B cell (primary cell): ENCODE results near the gene CBX7.

Experiments used
- EZH2 ChIP-seq: IDR thresholded peaks from 2 replicates; pipeline ENCODE4 v1.6.1; 2012; ENCODE audit warnings: borderline replicate concordance, low read depth, mild to moderate bottlenecking, moderate library complexity, low read length; ENCODE audit not compliant: insufficient read depth, poor library complexity, severe bottlenecking
- TF ChIP-seq, protein P1 (sequence below): fragments of 200-600 bp; IDR thresholded peaks from one replicate; pipeline ENCODE4 v1.8.0; 2022; ENCODE audit warnings: antibody characterized with exemption, mild to moderate bottlenecking

DNA sequence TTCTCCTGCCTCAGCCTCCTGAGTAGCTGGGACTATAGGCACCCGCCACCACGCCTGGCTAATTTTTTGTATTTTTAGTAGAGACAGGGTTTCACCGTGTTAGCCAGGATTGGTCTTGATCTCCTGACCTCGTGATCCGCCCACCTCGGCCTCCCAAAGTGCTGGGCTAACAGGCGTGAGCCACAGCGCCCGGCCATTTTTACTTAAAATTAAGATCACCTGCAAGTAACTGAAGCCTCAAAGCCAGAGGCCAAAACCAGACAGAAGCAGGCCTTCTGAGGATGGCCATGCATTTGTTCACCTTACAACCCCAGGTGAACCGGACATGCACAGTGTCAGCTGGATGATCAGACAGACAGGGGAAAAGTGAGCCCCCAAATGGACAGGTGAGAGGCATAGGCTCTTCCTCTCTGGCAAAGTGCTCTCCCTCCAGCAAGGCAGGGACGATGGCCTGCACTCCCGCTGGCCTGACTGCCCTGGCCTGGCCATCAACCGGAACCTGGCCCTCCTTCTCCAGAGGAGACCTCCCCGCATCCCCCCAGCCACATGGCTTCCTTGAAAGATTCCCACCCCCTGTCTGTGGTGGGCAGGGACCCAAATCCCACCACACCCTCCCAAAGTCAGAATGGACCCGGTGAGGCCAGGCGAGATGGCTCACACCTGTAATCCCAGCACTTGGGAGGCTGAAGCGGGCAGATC is 29.6 kb downstream of the CBX7 start:
- TF ChIP-seq, protein P1, sequence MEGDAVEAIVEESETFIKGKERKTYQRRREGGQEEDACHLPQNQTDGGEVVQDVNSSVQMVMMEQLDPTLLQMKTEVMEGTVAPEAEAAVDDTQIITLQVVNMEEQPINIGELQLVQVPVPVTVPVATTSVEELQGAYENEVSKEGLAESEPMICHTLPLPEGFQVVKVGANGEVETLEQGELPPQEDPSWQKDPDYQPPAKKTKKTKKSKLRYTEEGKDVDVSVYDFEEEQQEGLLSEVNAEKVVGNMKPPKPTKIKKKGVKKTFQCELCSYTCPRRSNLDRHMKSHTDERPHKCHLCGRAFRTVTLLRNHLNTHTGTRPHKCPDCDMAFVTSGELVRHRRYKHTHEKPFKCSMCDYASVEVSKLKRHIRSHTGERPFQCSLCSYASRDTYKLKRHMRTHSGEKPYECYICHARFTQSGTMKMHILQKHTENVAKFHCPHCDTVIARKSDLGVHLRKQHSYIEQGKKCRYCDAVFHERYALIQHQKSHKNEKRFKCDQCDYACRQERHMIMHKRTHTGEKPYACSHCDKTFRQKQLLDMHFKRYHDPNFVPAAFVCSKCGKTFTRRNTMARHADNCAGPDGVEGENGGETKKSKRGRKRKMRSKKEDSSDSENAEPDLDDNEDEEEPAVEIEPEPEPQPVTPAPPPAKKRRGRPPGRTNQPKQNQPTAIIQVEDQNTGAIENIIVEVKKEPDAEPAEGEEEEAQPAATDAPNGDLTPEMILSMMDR: no peak
- no peak for TF ChIP-seq EZH2
